Fibroblast of the aortic adventitia (primary cell): Measurements from ENCODE around the gene MYO1B. TPM values are rescaled to one million over a fixed set of nuclear protein-coding genes. Genes with fewer than 3 reads are reported as not detected.

Source experiments
- DNase-seq: peaks from one replicate; pipeline ENCODE4 v3.0.0-alpha.2; 2010; ENCODE audit warnings: low read depth
- H3K4me3 ChIP-seq: 2 replicates; pipeline ENCODE4 v1.5.1; 2011; ENCODE audit warnings: low read depth, mild to moderate bottlenecking, control low read depth, low read length, moderate library complexity
- total RNA-seq: library from RNA; depleted of rRNA; stranded (reverse); fragments of >200 nt; gene quantifications from 2 replicates; pipeline ENCODE4 v1.2.3, GENCODE V29; 2012; ENCODE audit warnings: low replicate concordance
- TF ChIP-seq, protein P1 (sequence below): IDR thresholded peaks from 2 replicates; pipeline ENCODE4 v1.5.1; 2011; ENCODE audit warnings: mild to moderate bottlenecking, low read length, control low read depth, inconsistent platforms; ENCODE audit not compliant: insufficient read depth

MYO1B gene
- total RNA-seq, 1 donor = 103 TPM

GRCh38 chr2:191357678-191358077 lies 112.5 kb downstream of the MYO1B start:
- H3K4me3 ChIP-seq = no peak overlapping the region
- no peak for DNase-seq
- TF ChIP-seq, protein P1, sequence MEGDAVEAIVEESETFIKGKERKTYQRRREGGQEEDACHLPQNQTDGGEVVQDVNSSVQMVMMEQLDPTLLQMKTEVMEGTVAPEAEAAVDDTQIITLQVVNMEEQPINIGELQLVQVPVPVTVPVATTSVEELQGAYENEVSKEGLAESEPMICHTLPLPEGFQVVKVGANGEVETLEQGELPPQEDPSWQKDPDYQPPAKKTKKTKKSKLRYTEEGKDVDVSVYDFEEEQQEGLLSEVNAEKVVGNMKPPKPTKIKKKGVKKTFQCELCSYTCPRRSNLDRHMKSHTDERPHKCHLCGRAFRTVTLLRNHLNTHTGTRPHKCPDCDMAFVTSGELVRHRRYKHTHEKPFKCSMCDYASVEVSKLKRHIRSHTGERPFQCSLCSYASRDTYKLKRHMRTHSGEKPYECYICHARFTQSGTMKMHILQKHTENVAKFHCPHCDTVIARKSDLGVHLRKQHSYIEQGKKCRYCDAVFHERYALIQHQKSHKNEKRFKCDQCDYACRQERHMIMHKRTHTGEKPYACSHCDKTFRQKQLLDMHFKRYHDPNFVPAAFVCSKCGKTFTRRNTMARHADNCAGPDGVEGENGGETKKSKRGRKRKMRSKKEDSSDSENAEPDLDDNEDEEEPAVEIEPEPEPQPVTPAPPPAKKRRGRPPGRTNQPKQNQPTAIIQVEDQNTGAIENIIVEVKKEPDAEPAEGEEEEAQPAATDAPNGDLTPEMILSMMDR = no peak

- TF ChIP-seq, protein P1 = no peak
- H3K4me3 ChIP-seq = no peak overlapping the region
- no peak for DNase-seq
Measured at GRCh38 chr2:191358325-191359025, 113.3 kb downstream of the MYO1B start.

GRCh38 chr2:191359133-191359532 lies 113.9 kb downstream of the MYO1B start:
- TF ChIP-seq, protein P1 = no peak
- no peak overlapping the region for H3K4me3 ChIP-seq
- DNase-seq = no peak

DNA sequence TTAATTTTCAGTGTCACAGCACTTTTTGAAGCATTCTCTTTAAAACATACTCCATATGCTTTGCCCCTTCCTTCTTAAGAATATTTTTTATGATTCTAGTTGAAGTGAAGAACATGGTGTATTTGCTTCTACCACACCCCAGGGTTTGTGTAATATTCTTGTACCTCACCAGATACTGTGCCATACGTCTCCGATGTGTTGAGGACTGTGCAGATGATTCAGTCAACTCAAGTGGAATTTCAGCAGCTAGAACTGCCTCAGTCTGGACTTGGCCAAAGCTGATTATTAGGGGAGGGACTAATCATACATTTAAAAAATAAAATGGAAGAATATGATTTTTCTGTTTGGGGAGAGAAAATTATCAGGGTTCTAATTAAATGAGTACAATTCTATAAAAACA lies 115.7 kb downstream of the MYO1B start:
- TF ChIP-seq, protein P1 = no peak
- no peak for DNase-seq
- H3K4me3 ChIP-seq = no peak overlapping the region

- DNase-seq = no peak
- TF ChIP-seq, protein P1 = no peak
- no peak overlapping the region for H3K4me3 ChIP-seq
Measured at GRCh38 chr2:191362841-191363240, 117.6 kb downstream of the MYO1B start.

DNA sequence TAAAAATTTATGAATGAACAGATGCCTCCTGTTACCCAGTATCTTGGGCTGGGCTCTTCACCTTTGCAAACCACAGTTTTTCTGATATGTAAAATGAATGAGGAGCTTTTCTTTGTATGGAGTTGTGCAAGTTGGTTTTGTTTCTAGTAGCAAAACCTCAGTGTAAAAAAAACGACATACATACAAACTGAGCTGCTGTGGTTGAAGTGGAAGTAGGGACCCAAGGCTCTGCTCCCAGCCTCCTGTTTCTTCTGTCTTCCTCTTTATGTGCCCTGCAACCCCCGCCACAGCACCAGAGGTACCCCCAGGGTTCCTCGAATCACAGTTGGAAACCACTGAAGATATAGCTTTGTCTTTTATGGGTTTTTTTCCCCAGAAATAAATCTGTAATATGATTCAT lies 118.1 kb downstream of the MYO1B start:
- H3K4me3 ChIP-seq = no peak overlapping the region
- TF ChIP-seq, protein P1 = no peak
- DNase-seq = no peak

DNA sequence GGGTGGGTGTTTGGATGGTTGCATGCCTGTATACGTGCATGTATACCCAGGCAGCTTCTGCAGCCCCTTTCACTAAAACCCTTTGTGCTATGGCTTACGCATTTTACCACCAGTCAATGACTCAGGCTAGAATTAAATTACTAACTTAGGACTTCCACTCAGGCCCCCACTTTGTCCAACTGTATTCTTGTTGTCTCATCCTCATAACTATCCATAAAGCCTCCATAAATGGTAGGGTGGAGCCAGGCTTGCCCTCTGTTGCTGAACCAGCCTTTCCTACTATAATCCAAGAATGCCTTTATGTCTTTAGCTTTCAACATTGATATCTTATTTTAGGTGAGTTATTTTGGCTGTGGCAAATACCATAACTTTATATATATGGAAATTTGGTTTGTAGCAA lies 119.9 kb downstream of the MYO1B start:
- DNase-seq = no peak
- TF ChIP-seq, protein P1 = no peak

More for the DNA sequence above, 119.9 kb downstream of the MYO1B start:
- H3K4me3 ChIP-seq = no peak overlapping the region
